B cell (primary cell): ENCODE measurements around the gene ATP6V1C2. TPM values are rescaled to one million over a fixed set of nuclear protein-coding genes. Genes with fewer than 3 reads are reported as not detected.

Source experiments
- ATAC-seq: fragments of 200-7000 bp; cut with Tn5 transposase; one replicate; pipeline ENCODE4 v1.10.0; 2021; ENCODE audit warnings: low read depth, mild to moderate bottlenecking, moderate number of reproducible peaks, moderate library complexity
- CTCF ChIA-PET: fragments of 350-600 bp; sonication (Branson Sonifier 250); formaldehyde crosslinking; loops from one replicate; lab custom pipeline; 2021; ENCODE audit warnings: antibody characterized with exemption, inconsistent platforms; lab: Charles Lee
- POLR2A ChIA-PET: fragments of 350-600 bp; sonication (Branson Sonifier 250); formaldehyde crosslinking; loops from one replicate; lab custom pipeline; 2021; ENCODE audit warnings: antibody characterized with exemption; lab: Charles Lee
- DNase-seq: peaks from one replicate; pipeline ENCODE4 v3.0.0; 2013
- H2AFZ ChIP-seq: 2 replicates; pipeline ENCODE4 v1.6.1; 2012; ENCODE audit warnings: mild to moderate bottlenecking, low read depth, low read length; ENCODE audit not compliant: insufficient read depth, poor library complexity, severe bottlenecking
- H3K27ac ChIP-seq, 2 donors: 1 replicate in 1 of 2; 2 replicates in 1 of 2; pipeline ENCODE4 v1.5.1; 2012 to 2013; ENCODE audit warnings: low read length in 2 of 2, mild to moderate bottlenecking in 2 of 2, moderate library complexity in 1 of 2
- H3K27me3 ChIP-seq, 4 experiments: fragments of 200-600 bp in 1 of 4; sonication (generic) in 1 of 4; replicated peaks in 1 of 4; 1 replicate in 2 of 4; 2 replicates in 2 of 4; pipeline versions ENCODE4 v1.6.1 to v1.7.0; 2013 to 2016; ENCODE audit warnings: low read length in 3 of 4, mild to moderate bottlenecking in 2 of 4, mixed read lengths in 1 of 4, moderate library complexity in 1 of 4; ENCODE audit not compliant: insufficient read depth in 4 of 4, control insufficient read depth in 3 of 4; ENCODE audit errors: control extremely low read depth in 1 of 4
- H3K36me3 ChIP-seq, 2 experiments: replicated peaks in 1 of 2; 1 replicate in 1 of 2; 2 replicates in 1 of 2; pipeline versions ENCODE4 v1.6.1 to v1.7.1; 2013; ENCODE audit warnings: low read length in 1 of 2; ENCODE audit not compliant: insufficient read depth in 2 of 2, control insufficient read depth in 1 of 2; ENCODE audit errors: control extremely low read depth in 1 of 2, extremely low read depth in 1 of 2
- H3K4me1 ChIP-seq, 2 donors: fragments of 200-600 bp in 1 of 2; sonication (generic) in 1 of 2; 1 replicate in 1 of 2; 2 replicates in 1 of 2; pipeline versions ENCODE4 v1.5.1 to v1.6.1; 2013 to 2017; ENCODE audit warnings: low read length in 2 of 2; ENCODE audit not compliant: control insufficient read depth in 2 of 2, insufficient read depth in 2 of 2
- H3K4me2 ChIP-seq: replicated peaks from 2 replicates; pipeline ENCODE3; 2012; ENCODE audit warnings: mild to moderate bottlenecking, low read depth, low read length; ENCODE audit not compliant: poor library complexity, severe bottlenecking
- H3K4me3 ChIP-seq, 5 experiments: fragments of 200-600 bp in 1 of 5; sonication (generic) in 1 of 5; 1 replicate in 3 of 5; 2 replicates in 2 of 5; pipeline versions ENCODE4 v1.5.1 to v1.7.0; 2011 to 2016; ENCODE audit warnings: low read length in 4 of 5, mild to moderate bottlenecking in 4 of 5, low read depth in 2 of 5, control low read depth in 1 of 5, moderate library complexity in 1 of 5; ENCODE audit not compliant: insufficient read depth in 1 of 5; ENCODE audit errors: control extremely low read depth in 1 of 5, extremely low read depth in 1 of 5
- H3K79me2 ChIP-seq: fragments of 200-600 bp; sonication (generic); one replicate; pipeline ENCODE4 v1.6.0; 2016; ENCODE audit warnings: low read length; ENCODE audit not compliant: control insufficient read depth, insufficient read depth
- H3K9ac ChIP-seq: fragments of 200-600 bp; sonication (generic); 2 replicates; pipeline ENCODE4 v1.6.1; 2017; ENCODE audit warnings: mild to moderate bottlenecking, low read length, moderate library complexity
- H3K9me3 ChIP-seq, 3 donors: one replicate each; pipeline versions ENCODE4 v1.6.1 to v1.7.1; 2013; ENCODE audit warnings: low read length in 2 of 3; ENCODE audit not compliant: control insufficient read depth in 2 of 3, insufficient read depth in 1 of 3; ENCODE audit errors: control extremely low read depth in 1 of 3
- H4K20me1 ChIP-seq: 2 replicates; pipeline ENCODE4 v1.6.0; 2012; ENCODE audit warnings: mild to moderate bottlenecking, low read length; ENCODE audit not compliant: insufficient read depth, control insufficient read depth, poor library complexity, severe bottlenecking
- H3K27ac Mint-ChIP-seq: one replicate; pipeline ENCODE4 v1.8.0; 2021; ENCODE audit warnings: mixed read lengths
- H3K27me3 Mint-ChIP-seq: one replicate; pipeline ENCODE4 v1.8.0; 2021; ENCODE audit warnings: mixed read lengths
- H3K4me1 Mint-ChIP-seq: one replicate; pipeline ENCODE4 v1.8.0; 2021; ENCODE audit warnings: mixed read lengths
- H3K4me3 Mint-ChIP-seq: one replicate; pipeline ENCODE4 v1.8.0; 2021; ENCODE audit warnings: mixed read lengths
- H3K9me3 Mint-ChIP-seq: one replicate; pipeline ENCODE4 v1.8.0; 2022; ENCODE audit warnings: mixed read lengths; ENCODE audit not compliant: insufficient read depth
- EZH2 ChIP-seq: IDR thresholded peaks from 2 replicates; pipeline ENCODE4 v1.6.1; 2012; ENCODE audit warnings: borderline replicate concordance, low read depth, mild to moderate bottlenecking, moderate library complexity, low read length; ENCODE audit not compliant: insufficient read depth, poor library complexity, severe bottlenecking
- whole genome bisulfite sequencing: methylation state at CpG from one replicate; pipeline ENCODE4 v1.1.5; 2013; ENCODE audit warnings: missing lambda C conversion rate; ENCODE audit not compliant: insufficient coverage; 5-methylcytosine and 5-hydroxymethylcytosine counted together
- intact Hi-C: fragments of 100-400 bp; cut with micrococcal nuclease; formaldehyde crosslinking; loops from one replicate; pipeline ENCODE4 v1.10.0; 2022
- polyA plus RNA-seq: library from polyadenylated mRNA; depleted of rRNA; stranded (reverse); fragments of >200 nt; gene quantifications from 2 replicates; pipeline ENCODE4 v1.2.3, GENCODE V29; 2012
- total RNA-seq, 2 donors: library from RNA; stranded (reverse); fragments of 120-200 nt in 1 of 2; gene quantifications; 1 replicate in 1 of 2; 2 replicates in 1 of 2; pipeline versions ENCODE4 v1.2.3 to v1.2.4, GENCODE V29; 2013 to 2022
- TF ChIP-seq, protein P1 (sequence below): fragments of 200-600 bp; IDR thresholded peaks from one replicate; pipeline ENCODE4 v1.8.0; 2022; ENCODE audit warnings: antibody characterized with exemption, mild to moderate bottlenecking

ATP6V1C2 gene
- total and polyA plus RNA-seq, 2 donors (not counting 1 experiment from before 2014, with no cell fraction given), result 0.54 to 4.4 TPM

DNA sequence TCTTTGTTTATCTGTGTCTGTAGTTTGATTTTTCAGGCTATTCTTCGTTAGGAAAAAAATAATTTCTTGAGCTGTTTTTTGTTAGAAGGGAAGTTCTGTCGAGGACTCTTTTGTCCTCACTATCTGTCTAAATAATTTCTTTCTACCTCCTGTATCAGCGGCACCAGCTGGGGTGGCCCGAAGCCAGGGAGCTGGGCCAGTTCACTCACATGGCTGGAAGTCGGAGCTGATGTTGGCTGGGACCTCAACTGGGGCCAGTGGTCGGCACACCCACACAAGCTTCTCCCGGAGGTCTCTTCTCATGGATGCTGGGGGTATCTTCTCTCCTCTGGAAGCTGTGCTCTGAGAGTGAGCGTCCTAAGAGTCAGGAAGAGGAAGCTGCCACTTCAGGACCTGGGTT lies 99.1 kb downstream of the ATP6V1C2 start:
- H3K4me3 ChIP-seq, result no peak overlapping the region
- no peaks in the 10 kb centered on the region for H3K4me1 Mint-ChIP-seq
- ChIA-PET POLR2A (no interaction called here), CTCF (interaction anchor here (1.1 kb wide), 1 partner anchor 12 kb away, joined by 4 read pairs; no protein-coding TSS in a partner anchor)
- no peak for ATAC-seq
- no peak for DNase-seq
- TF ChIP-seq EZH2, result no peak
- TF ChIP-seq, protein P1, sequence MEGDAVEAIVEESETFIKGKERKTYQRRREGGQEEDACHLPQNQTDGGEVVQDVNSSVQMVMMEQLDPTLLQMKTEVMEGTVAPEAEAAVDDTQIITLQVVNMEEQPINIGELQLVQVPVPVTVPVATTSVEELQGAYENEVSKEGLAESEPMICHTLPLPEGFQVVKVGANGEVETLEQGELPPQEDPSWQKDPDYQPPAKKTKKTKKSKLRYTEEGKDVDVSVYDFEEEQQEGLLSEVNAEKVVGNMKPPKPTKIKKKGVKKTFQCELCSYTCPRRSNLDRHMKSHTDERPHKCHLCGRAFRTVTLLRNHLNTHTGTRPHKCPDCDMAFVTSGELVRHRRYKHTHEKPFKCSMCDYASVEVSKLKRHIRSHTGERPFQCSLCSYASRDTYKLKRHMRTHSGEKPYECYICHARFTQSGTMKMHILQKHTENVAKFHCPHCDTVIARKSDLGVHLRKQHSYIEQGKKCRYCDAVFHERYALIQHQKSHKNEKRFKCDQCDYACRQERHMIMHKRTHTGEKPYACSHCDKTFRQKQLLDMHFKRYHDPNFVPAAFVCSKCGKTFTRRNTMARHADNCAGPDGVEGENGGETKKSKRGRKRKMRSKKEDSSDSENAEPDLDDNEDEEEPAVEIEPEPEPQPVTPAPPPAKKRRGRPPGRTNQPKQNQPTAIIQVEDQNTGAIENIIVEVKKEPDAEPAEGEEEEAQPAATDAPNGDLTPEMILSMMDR, result no peak
- no peak overlapping the region for H2AFZ ChIP-seq
- WGBS, result 80% methylated on average over 6 of the region's 8 CpGs
- intact Hi-C loops, result no loop called here
- H3K4me3 Mint-ChIP-seq, result no peak overlapping the region
- no peak overlapping the region for H3K4me2 ChIP-seq
- H3K27me3 Mint-ChIP-seq, result peaks cover 32% of the 10 kb centered on the region
- H3K36me3 ChIP-seq, result no peaks in the 10 kb centered on the region
- H3K27ac ChIP-seq, result no peak overlapping the region
- no peak overlapping the region for H3K27ac Mint-ChIP-seq
- H3K79me2 ChIP-seq, result no peaks in the 10 kb centered on the region
- peaks cover 0 to 16% (median 10%) of the 10 kb centered on the region in 4 experiments for H3K27me3 ChIP-seq
- H3K9ac ChIP-seq, result no peak overlapping the region
- no peaks in the 10 kb centered on the region for H3K4me1 ChIP-seq
- H4K20me1 ChIP-seq, result no peaks in the 10 kb centered on the region
- no peaks in the 10 kb centered on the region for H3K9me3 ChIP-seq
- H3K9me3 Mint-ChIP-seq, result no peaks in the 10 kb centered on the region

DNA sequence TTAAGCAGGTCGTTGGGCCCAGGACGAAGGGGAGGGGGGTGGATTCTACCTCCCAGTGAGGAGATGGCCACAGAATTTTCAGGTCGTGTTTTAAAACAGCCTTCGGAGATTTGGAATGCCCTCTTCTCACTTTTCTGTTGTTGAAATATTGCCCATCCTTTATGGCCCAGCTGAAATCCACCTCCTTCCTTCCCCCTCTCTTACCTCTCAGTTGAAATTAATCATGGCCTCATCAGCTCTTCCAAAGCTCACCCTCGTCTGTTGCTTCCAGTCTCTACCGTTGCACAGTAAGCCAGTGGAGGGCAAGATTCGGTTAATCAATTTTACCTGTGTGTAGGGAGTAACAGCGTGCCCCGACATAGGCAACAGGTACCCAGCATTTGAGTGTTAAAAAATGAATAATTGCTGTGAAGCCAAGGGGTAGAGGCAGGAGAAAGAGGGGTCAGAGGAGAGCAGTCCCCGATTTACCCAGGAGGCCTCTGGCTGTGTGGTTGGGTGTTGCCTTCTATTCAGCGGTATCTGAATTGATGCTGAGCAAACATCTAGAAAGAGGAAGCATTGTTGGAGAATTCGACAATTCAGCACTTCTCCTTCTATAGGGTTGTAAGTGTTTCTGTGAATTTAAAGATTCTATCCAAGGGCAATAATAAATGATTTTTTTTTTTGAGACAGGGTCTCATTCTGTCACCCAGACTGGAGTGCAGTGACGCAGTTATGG lies 99.7 kb downstream of the ATP6V1C2 start:
- Mint-ChIP-seq H3K27me3 (peaks cover 38% of the 10 kb centered on the region), H3K9me3 (no peaks in the 10 kb centered on the region), H3K4me1 (no peaks in the 10 kb centered on the region), H3K4me3 (no peak overlapping the region), H3K27ac (no peak overlapping the region)
- H3K9ac ChIP-seq, result no peak overlapping the region
- no peak overlapping the region for H2AFZ ChIP-seq
- intact Hi-C loops, result no loop called here
- no peak overlapping the region for H3K27ac ChIP-seq
- TF ChIP-seq, protein P1, result no peak
- TF ChIP-seq EZH2, result no peak
- ChIA-PET POLR2A (no interaction called here), CTCF (interaction anchor here (1.1 kb wide), 1 partner anchor 11 kb away, joined by 4 read pairs; no protein-coding TSS in a partner anchor)
- peaks cover 0 to 22% (median 11%) of the 10 kb centered on the region in 4 experiments for H3K27me3 ChIP-seq
- H3K4me2 ChIP-seq, result no peak overlapping the region
- no peaks in the 10 kb centered on the region for H3K4me1 ChIP-seq
- DNase-seq (no peak), ATAC-seq (no peak)
- H3K9me3 ChIP-seq, result no peaks in the 10 kb centered on the region
- no peak overlapping the region for H3K4me3 ChIP-seq
- WGBS, result 73% methylated on average over 8 of the region's 13 CpGs
- H3K36me3 ChIP-seq, result no peaks in the 10 kb centered on the region
- no peaks in the 10 kb centered on the region for H4K20me1 ChIP-seq
- no peaks in the 10 kb centered on the region for H3K79me2 ChIP-seq
